SK-N-SH (cell line): Measurements from ENCODE around the gene KCNJ12.

Source experiments
- EZH2phosphoT487 ChIP-seq: fragments of 200-600 bp; sonication (generic); IDR thresholded peaks from 2 replicates; pipeline ENCODE4 v1.6.1; 2017; ENCODE audit warnings: low read depth, mixed run types, mild to moderate bottlenecking, antibody characterized with exemption, moderate library complexity, borderline replicate concordance
- POLR2AphosphoS5 ChIP-seq: IDR thresholded peaks from 2 replicates; pipeline ENCODE4 v1.6.1; 2012; ENCODE audit warnings: low read depth, low read length
- SMC3 ChIP-seq: IDR thresholded peaks from 2 replicates; pipeline ENCODE4 v1.6.1; 2012; ENCODE audit warnings: low read depth, low read length, improper control_type of control experiment
- TF ChIP-seq, protein P1 (sequence below): fragments of 200-600 bp; sonication (generic); IDR thresholded peaks from 2 replicates; pipeline ENCODE4 v1.6.1; 2017; ENCODE audit warnings: antibody characterized with exemption, mild to moderate bottlenecking, moderate library complexity

DNA sequence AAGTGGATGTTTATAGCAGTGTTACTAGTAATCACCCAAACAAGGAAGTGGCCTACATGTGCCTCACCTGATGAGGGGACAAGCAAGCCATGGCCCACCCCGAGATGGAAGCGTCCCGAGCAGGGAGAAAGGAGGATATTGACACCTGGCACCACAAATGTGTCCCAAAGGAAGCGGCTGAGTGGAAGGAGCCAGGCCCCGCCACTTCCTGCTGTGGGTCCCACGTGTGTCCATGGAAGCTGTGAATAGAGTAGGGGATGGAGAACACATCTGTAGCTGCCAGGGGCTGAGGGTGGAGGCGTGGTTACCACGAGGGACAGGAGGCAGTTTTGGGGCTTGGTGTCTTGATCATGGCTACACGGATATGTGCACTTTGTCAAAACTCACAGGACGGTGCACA is 49.2 kb downstream of the KCNJ12 start:
- TF ChIP-seq, protein P1, sequence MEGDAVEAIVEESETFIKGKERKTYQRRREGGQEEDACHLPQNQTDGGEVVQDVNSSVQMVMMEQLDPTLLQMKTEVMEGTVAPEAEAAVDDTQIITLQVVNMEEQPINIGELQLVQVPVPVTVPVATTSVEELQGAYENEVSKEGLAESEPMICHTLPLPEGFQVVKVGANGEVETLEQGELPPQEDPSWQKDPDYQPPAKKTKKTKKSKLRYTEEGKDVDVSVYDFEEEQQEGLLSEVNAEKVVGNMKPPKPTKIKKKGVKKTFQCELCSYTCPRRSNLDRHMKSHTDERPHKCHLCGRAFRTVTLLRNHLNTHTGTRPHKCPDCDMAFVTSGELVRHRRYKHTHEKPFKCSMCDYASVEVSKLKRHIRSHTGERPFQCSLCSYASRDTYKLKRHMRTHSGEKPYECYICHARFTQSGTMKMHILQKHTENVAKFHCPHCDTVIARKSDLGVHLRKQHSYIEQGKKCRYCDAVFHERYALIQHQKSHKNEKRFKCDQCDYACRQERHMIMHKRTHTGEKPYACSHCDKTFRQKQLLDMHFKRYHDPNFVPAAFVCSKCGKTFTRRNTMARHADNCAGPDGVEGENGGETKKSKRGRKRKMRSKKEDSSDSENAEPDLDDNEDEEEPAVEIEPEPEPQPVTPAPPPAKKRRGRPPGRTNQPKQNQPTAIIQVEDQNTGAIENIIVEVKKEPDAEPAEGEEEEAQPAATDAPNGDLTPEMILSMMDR, result no peak
- TF ChIP-seq SMC3 (no peak), POLR2AphosphoS5 (no peak), EZH2phosphoT487 (no peak)
